G401.6 (cell line): Measurements from ENCODE around the gene CFAP20.

ENCODE experiments used
- FAIRE-seq: peaks from 2 replicates; lab custom pipeline; 2012; peaks lifted over from hg19 to GRCh38; lab: Jason Lieb, UNC

The CFAP20 gene

DNA sequence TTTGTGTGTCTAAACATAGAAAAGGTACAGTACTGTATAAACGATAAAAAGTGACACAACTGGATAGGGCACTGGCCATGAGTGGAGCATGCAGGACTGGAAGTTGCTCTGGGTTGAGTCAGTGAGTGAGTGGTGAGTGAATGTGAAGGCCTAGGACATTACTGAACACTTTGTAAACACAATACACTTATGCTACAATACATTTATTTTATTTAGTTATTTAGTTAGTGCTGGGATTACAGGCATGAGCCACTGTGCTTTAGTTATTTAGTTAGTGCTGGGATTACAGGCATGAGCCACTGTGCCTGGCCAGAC lies 4.6 kb downstream of the CFAP20 start:
- no peak for FAIRE-seq

DNA sequence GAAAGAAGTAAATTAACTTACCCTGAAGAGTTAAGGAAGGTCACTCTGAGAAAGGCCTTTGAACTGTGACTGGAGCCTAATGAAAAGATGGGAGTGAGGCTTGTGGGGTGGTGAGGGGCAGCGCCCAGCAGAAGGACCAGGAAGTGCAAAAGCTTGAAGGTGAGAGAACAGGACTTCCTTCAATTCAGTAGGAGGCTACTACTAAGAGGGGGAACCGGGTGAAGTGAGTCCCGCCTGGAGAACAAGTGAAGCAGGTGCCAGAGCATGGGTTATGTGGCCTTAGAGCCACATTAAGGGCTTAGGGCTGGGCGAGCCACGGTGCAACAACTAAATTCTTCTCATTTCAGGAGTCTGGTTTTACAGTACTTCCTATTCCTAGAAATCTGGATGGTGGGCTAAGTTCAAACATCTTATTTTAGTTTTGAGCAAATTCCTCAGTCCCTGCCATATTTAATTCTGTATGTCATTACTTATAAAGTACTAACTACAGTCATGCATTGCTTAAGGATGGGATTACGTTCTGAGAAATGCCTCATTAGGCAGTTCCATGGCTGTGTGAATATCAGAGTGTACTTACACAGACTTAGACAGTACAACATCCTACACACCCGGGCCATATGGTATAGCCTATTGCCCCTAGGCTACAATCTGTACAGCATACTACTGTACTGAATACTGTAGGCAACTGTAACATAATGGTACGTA lies 5.1 kb downstream of the CFAP20 start:
- FAIRE-seq: no peak

DNA sequence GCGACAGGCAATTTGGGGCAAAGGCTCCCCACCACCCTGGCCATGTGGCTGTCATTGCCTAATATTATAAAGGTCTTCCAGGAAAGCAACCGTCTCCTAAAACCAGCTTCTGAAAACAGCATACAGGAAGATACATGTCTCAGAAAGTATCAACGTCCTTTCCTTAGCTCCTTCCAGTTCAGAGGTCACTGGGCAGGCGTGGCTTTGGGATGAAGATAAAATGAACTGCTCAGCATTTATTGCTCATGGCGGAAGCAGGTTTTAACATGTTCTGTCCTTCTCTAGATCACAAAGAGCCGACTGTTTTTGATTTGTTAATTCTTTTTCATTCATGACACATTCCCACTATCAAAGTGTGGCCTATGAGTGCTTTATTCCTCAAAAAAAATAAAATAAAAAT lies 8.0 kb downstream of the CFAP20 start:
- no peak for FAIRE-seq

DNA sequence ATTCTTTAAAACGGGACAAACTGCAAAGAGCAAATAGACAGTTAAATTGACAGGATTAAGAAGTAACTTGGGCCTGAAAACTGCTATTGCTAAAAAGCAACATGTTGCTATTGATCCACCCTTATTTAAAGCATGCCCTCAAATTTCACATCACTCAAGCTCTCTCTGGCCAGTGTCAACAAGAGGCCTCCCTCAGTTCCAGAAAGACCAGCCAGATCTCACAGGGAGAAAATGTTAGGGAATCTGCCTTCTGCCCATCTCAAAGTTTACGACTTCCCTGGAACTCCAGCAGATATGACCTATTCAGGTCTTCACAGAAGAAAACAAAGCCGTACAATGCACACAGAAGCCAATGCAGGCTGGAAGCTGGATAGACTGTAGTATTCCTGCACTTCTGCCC lies 8.9 kb downstream of the CFAP20 start:
- no peak for FAIRE-seq

DNA sequence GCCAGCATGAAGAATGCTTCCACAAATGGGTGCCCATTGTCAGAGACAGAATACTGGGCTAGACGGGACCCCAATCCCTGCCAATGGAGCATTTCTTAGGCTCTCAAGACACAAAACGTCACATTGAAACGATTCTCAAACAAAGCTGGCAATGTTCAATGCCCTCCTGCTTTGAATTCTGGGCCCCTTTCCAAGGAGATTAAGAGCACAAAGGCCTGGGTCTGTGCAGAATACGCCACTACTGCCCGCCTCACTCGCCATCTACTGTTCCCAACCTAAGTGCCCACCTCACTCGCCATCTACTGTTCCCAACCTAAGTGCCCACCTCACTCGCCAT lies 9.7 kb downstream of the CFAP20 start:
- FAIRE-seq: no peak

DNA sequence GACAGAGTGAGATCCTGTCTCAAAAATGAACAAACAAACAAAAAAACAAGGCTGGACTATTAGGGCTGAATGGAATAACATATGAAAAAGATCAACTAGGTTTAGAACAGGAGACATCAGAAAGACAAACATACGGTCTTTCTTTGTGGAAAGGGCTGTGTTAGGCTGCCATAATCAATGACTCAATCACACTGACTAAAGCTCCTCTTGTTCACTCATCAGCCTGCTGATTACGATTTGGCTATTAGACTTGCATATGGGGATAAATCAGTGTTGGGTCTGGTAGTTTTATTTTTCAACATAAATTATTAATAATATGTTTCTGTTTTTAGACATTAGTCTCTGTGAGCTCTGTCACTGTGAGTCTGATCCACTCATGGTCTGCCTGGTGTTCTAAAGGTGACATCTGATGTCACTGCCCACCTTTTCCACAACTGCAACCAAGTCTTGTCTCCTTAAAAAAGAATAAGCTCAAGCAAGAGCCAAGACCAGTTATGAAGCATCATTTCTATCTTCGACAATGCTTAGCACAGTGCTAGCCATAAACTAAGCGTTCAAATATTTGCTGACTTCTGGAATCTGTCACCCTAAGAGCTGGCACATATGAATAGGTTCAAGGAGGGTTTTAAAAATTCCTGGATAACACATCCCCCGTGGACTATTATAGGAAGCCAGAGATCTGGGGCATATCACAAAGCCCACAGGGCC lies 10.2 kb downstream of the CFAP20 start:
- FAIRE-seq: no peak

DNA sequence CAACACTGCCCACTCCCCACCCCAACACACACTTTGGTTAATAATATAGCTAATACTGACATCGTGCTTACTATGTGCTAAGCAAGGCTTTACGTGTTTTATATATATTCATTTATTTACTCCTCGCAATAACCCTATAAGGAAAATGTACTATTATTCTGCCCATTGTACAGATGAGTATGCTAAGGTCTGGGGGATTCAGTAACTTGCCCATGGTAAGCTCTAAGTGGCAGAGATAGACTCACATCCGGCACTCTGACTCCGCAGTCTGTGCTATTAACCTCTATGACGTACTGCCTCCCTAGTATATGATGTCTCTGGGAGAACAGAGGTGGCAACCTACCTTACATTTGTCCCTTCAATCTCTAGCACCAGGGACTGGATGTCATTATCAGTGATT lies 12.7 kb downstream of the CFAP20 start:
- no peak for FAIRE-seq

DNA sequence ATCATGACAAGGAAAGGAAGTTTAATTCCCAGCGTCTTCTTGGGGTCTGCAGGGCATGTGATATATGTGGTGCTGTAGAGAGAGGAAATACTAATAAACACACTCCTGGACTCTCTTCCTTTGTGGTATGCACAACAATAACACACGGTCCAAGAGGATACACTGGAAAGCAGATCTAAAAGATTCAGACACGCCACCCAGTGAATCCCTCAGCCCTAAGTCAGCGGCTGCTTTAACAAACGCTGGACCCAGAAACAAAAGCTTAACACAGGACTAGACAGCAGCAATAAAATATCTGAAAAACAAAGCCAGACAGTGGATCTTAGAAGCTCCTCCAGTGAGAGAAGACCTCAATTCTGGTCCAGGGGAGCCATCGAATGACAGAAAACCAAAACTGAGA lies 13.1 kb downstream of the CFAP20 start:
- FAIRE-seq: no peak

DNA sequence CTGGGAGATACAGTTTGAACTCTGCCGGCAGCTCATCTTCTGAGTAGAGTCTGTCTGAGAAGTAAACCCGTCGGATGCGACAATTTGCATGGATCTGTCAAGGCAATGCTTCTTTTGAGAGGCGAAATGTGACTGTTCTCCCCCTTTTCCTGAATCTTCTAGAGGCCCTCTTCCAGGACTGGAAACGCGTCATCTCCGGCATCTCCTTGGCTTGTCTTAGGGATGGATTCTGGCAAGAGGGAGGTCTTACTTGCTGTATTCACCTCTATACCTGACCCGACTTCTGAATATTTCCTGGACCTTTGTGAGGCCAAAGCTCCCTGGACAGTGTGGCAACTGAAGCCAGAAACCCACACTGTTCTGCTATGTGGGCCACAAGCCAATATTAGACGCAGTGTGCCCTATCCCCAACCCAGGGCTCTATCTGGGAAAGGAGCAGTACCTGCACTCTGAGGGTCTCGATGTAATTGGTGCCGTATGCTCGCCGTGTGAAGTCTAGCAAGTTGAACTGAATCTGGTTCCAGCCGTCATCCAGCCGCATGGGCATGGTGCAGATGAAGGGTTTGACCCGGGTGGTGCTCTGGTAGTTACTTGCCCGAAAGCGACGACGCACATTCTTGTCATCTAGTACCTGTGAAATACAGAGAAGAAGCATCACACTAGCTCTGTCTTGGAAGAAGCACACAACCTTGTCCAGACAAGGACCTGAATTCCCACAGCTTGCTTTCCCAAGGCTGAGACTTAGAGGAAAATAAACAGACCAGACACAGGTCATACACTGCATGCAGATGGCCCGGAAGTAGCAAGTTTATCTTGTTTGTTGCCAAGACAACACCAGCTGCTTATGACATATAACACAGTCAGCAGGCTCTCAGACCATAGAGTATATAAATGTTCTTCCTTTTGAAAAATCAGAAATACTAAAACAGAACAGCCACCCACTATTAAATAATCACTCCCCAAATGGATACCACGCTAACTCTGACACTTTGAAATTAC lies 14.1 kb downstream of the CFAP20 start:
- FAIRE-seq: no peak

DNA sequence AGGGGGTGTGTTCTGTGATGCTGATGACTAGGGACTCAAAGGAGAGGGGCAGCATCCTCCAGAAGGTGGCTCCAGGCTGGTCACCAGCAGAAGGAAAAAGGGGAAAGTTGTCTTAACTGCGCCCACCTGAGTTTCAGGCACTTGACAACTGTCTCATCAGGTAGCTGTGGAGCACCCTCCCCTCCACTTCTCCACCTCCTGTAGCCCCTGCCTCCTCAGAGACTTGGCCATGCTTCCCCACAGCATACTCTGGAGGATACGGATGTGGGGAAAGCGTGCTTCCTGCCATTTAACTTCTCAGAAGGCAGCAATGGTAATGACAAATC lies 17.9 kb downstream of the CFAP20 start:
- FAIRE-seq: no peak

DNA sequence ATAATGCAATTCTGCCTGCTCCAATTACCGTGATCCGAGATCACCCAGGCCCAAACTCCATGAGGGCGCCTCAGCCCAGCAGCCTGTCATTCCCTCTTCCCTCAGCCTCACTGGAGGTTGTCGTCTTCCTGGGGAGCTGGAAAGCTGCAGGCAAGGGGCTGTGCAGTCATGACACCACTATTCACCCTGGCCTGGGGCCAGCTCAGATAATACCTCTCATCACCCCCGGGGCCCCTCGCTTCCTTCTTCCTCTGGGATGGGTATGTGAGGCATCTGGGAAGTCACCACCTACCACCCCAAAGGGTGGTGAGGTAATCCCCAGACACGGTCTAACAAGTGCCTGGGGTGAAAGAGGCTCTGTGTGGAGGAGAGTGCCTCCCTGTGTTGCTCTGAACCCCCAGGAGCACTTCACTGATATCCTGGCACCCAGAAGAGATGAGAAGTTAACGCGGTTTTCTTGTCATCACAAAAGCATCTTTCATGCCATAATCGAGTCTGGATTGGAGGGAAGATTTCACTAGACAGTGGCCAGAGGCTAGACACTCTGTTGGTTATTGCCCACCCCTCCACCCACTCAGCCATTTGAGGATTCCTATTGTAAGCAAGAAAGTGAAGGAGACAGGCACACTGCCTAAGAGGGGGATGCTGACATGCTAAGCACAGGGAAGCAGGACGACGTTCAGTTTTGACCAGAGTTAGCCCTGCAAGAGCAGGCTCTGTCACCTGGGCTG lies 18.4 kb downstream of the CFAP20 start:
- FAIRE-seq: no peak

DNA sequence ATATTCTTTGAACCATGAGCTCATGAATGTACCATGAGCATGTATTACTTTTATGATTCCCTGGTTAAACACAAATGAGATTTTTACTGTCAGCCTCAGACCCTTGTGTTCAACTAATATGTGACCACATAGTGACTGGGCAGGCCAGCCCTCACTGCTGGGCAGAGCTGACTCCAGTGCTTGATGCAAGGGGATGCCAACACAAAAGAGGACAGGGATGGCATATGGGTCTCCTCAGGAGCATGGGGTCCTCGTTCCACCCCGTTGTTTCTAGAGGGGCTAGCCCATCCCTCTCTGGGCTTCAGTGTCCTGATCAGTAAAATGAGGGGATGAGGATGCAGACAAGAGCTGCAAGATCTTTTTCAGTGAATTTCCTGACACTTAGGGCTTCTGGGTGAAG lies 19.3 kb downstream of the CFAP20 start:
- FAIRE-seq: no peak

DNA sequence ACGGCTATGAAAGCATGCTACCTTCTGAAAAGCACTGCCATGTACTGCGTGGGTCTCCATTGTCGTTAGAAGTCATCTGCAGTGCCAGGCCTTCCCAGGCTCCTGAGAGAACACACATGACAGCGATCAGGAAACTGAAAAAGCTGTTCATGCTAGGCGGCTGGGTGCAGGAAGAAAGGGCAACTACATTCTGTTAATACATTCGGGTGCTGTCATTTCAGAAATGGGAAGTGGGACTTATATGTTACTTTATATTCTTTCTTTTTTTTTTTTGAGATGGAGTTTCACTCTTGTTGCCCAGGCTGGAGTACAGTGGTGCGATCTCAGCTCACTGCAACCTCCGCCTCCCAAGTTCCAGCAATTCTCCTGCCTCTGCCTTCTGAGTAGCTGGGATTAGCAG lies 19.9 kb downstream of the CFAP20 start:
- no peak for FAIRE-seq

DNA sequence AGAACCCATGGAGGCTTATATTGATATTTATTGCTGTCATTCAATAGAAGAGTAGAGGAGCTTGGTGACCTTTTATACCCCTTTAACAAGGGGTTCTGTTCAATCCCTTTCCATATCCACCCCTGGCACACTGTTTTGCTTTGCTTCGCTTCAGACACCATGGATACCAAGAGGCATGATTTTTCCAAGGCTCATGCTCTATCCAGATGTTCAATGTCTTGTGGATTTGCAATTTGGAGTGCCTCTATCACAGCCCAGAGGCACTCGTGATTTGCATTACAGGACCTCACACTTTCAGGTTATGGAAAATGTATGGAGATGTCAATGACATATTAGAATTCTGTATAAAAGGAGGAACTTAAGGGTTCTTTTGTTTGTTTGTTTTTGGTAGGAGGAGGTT lies 21.5 kb downstream of the CFAP20 start:
- FAIRE-seq: no peak

DNA sequence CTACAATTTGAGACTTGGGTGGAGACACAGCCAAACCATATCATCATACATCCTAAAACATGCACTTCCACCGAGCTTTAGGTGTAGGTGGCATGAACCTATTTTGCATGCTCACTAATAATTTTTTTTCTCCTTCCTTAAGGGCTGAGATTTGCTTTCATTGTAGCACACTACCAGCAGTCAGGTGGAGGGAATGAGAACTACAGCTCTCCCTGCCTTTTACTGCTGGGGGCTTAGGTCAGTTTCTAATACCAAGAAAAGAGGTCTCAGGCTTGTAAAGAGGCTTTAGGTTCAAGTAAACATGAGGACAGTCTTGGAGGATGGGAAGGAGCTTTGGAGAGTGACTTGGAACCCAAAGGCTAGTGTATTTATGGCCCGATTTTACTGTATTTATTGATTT lies 22.0 kb downstream of the CFAP20 start:
- no peak for FAIRE-seq

DNA sequence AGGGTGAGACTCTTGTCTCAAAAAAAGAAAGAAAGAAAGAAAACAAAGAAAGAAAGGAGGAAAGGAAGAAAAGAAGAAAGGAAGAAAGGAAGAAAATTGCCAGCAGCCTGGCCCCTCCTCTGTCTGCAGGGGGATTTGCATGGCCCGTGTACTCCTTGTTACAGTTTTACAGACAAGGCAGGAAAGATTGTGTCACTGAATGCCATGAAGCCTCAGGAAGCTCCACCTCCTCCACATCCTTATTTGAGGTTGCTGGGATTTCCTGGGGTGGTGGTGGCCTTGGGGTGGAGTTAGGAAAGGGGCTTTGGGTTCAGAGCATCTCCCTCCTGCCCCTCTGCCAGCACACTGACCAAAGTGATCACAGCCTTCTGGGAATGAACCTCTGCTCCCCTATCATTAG lies 23.6 kb downstream of the CFAP20 start:
- FAIRE-seq: no peak

DNA sequence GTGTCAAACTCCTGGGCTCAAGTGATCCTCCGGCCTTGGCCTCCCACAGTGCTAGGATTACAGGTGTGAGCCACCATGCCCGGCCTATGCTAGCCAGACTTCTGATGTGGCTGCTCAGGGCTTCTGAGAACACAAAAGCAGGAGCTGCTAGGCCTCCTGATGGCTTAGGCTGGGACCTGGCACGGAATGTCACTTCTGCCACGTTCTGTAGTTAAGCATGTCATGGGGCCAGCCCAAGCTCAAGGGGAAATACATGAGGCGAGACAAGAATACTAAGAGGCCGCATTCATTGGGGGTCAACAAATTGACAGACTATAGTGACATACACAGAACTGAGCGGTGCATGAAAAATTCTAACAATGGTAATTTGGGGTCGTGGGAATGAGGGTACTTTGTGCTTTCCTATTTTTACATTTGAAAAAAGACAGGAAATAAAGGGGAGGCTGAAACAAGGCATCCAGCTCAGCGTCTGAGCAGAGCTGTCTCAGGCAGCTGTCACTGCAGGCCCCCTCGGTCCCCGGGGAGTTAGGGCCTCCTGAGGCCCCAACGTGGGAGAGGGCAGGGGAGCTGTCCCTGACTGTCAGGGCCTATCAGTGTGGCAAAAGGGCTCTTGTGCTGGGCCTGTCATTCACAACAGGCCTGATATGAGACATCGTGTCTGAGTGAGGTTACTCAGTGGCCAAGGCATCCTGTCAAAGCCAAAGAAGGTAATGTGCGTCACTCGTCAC lies 26.4 kb downstream of the CFAP20 start:
- FAIRE-seq: no peak

DNA sequence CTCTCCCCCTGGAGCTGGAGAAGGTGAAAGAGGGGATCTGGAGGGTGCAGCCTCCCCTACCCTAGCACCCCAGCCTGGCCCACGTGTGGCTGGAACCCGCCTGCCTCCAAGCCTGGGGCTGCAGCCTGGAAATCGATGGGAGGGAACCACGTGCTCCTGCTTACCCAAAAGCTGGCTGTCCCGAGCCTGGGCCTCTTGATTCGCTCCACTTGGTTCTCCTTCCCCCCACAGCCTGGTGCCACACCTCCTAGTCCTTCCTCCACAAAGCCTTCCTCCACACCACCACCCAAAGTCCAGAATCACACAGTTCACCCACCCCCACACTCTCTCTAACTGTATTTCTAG lies 29.3 kb downstream of the CFAP20 start:
- no peak for FAIRE-seq

DNA sequence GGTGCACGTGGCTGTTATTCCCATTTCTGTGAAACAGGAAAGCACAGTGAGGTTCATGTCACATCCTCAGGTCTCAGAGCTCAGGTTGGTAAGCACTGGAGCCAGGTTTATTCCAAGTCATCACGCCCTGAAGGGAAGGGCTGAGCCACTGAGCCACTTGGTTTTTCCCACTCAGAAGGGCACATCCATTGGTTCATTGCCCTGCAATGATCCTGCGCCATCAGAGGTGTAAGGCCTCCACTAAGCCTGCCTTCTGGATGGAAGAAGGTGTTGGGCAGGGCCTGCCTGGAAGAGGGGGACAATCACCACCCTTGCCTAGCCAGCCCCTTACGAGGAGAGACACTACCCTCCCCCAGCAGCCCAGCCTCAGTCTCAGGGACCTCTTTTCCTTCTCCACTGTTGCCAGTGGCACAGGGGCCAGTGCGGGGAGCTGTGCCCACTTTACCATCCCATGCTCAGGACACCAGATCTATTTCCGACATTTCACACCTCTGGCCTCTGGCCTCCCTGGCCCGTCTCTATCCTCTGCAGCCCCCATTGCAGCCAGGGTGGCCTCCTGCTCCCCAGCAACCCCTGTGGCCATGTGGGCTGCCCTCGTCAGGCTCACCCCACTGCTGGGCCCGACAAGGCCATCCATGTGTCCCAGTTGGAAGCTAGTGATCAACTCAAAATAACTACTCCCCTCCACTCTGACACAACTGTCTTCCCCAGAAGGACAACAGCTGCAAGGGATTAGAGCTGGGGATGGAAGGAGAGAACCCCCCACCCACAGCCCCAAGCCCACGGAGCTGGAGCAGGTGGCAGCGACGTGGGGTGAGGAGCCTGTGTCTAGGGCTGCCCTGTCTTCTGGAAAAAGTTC lies 29.9 kb downstream of the CFAP20 start:
- FAIRE-seq: no peak

DNA sequence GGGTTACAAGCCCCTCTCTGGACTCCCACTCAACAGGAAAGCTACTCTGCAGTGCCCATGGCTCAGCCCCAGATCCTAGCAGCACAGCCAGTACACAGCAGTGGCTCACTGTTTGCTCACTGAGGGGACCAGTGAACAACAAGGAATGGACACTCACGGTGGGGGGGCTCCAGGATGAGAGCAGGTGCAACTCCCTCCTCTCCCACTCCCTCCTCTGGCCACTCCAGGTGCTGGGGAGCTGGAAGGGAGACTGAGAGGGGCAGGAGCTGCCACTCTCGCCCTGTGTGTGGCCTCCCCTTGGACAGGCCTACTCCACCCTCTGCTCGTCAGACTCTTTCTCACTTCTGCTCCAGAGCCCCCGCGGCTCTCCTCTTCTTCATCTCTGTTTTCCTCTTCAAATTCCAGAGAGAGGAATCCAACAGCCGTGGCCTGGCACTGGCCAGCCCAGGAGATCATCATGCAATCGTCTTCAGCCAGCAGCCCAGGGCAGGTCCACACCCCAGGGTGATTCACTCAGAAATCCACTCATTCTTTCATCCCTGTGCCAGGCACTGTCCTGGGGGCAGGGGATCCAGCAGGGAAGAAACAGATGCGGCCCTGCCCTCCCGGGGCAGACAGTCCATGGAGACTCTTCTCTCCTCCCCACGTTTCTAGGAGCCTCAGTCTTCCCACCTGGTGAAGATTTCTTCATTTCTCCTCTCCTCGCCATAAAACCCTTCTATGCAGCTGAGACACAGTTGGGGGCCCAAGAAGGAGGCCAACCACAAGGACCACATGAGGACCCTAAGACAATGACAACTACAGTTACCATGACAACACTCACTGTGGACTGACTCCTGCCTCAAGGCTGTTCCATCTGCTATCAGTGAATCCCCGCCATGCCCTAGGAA lies 30.7 kb downstream of the CFAP20 start:
- no peak for FAIRE-seq
